Endothelial cell of umbilical vein (primary cell): ENCODE results near the gene SPRED2.

Source experiments
- CTCF ChIP-seq, 2 donors: IDR thresholded peaks; 1 replicate in 1 of 2; 2 replicates in 1 of 2; pipeline ENCODE4 v1.5.1; 2011; ENCODE audit warnings: low read length in 2 of 2, mild to moderate bottlenecking in 2 of 2, moderate library complexity in 2 of 2, control low read depth in 1 of 2, inconsistent platforms in 1 of 2, low read depth in 1 of 2; ENCODE audit not compliant: insufficient read depth in 1 of 2; ENCODE audit errors: extremely low read depth in 1 of 2
- EZH2 ChIP-seq: IDR thresholded peaks from 2 replicates; pipeline ENCODE4 v1.6.1; 2012; ENCODE audit warnings: borderline replicate concordance, low read depth, mild to moderate bottlenecking, moderate library complexity, low read length, inconsistent platforms; ENCODE audit not compliant: severe bottlenecking
- FOS ChIP-seq: IDR thresholded peaks from 2 replicates; pipeline ENCODE4 v1.6.1; 2011; ENCODE audit warnings: mild to moderate bottlenecking, low read length, moderate library complexity, borderline replicate concordance; ENCODE audit not compliant: insufficient read depth
- GATA2 ChIP-seq: IDR thresholded peaks from 2 replicates; pipeline ENCODE4 v1.7.0; 2011; ENCODE audit warnings: low read depth, mild to moderate bottlenecking, moderate library complexity, mixed read lengths, low read length; ENCODE audit not compliant: insufficient read length, insufficient read depth
- JUN ChIP-seq: IDR thresholded peaks from 2 replicates; pipeline ENCODE4 v1.6.1; 2011; ENCODE audit warnings: borderline replicate concordance, low read depth; ENCODE audit not compliant: insufficient read length, insufficient read depth
- MAX ChIP-seq: IDR thresholded peaks from 2 replicates; pipeline ENCODE4 v1.6.1; 2011; ENCODE audit not compliant: insufficient read depth, insufficient read length
- MYC ChIP-seq: IDR thresholded peaks from one replicate; pipeline ENCODE4 v1.6.1; 2011; ENCODE audit warnings: mild to moderate bottlenecking, low read depth, low read length
- POLR2A ChIP-seq: IDR thresholded peaks from 2 replicates; pipeline ENCODE4 v1.6.1; 2012; ENCODE audit warnings: low read depth, mild to moderate bottlenecking, control low read depth, low read length
- POLR2AphosphoS5 ChIP-seq: IDR thresholded peaks from 2 replicates; pipeline ENCODE4 v1.6.1; 2012; ENCODE audit warnings: low read depth, mild to moderate bottlenecking, control low read depth, low read length, moderate library complexity; ENCODE audit not compliant: insufficient read depth

- TF ChIP-seq CTCF (IDR thresholded peaks at IDR 0.05; ENCODE audit: extremely low read depth in 1 of 2, insufficient read depth in 1 of 2, low read depth in 1 of 2, low read length in 2 of 2), result no peak
- TF ChIP-seq POLR2AphosphoS5, result no peak
- TF ChIP-seq MAX, result no peak
- no peak for TF ChIP-seq GATA2
- TF ChIP-seq FOS, result no peak
- no peak for TF ChIP-seq MYC
- TF ChIP-seq EZH2, result no peak
- TF ChIP-seq POLR2A, result no peak
- TF ChIP-seq JUN, result no peak
Observed at GRCh38 chr2:65429786-65430602, 2.4 kb downstream of the SPRED2 start.
